K562 (cell line): ENCODE data around the gene DYRK1B.

Source experiments
- ATF2 ChIP-seq: sonication (generic); formaldehyde crosslinking; IDR thresholded peaks from 2 replicates; pipeline ENCODE4 v1.8.1; 2022; ENCODE audit warnings: missing genetic modification reagents
- CTCF ChIP-seq, 3 experiments: IDR thresholded peaks in 2 of 3; conservative IDR thresholded peaks in 1 of 3; 2 replicates each; pipeline ENCODE4 v1.5.1; 2011 to 2012; ENCODE audit warnings: low read length in 3 of 3, mild to moderate bottlenecking in 3 of 3, control low read depth in 2 of 3, improper control_type of control experiment in 1 of 3, inconsistent platforms in 1 of 3, low read depth in 1 of 3, mixed read lengths in 1 of 3, moderate library complexity in 1 of 3; ENCODE audit not compliant: insufficient read depth in 2 of 3
- GABPA ChIP-seq: fragments of 200-800 bp; sonication (Bioruptor generic); conservative IDR thresholded peaks from 2 replicates; pipeline ENCODE4 v1.6.1; 2016; ENCODE audit warnings: low read depth, missing genetic modification characterization, missing compliant biosample characterization
- MAFK ChIP-seq: IDR thresholded peaks from 2 replicates; pipeline ENCODE4 v1.6.1; 2011; ENCODE audit warnings: low read length, improper control_type of control experiment
- NFXL1 ChIP-seq: fragments of 450-650 bp; formaldehyde crosslinking; IDR thresholded peaks from 2 replicates; pipeline ENCODE4 v1.4.0; 2021; ENCODE audit warnings: mild to moderate bottlenecking
- NRF1 ChIP-seq, 2 experiments: fragments of 450-650 bp; IDR thresholded peaks in 1 of 2; conservative IDR thresholded peaks in 1 of 2; 2 replicates each; pipeline ENCODE4 v1.6.1; 2014; ENCODE audit warnings: mild to moderate bottlenecking in 2 of 2
- REST ChIP-seq, 2 experiments: fragments of 450-650 bp; formaldehyde crosslinking in 1 of 2; IDR thresholded peaks; 2 replicates each; pipeline versions ENCODE4 v1.4.0 to v1.6.1; 2014 to 2020; ENCODE audit warnings: mild to moderate bottlenecking in 2 of 2, borderline replicate concordance in 1 of 2, low read depth in 1 of 2
- ZBTB1 ChIP-seq: sonication (generic); formaldehyde crosslinking; IDR thresholded peaks from 2 replicates; pipeline ENCODE4 v1.8.1; 2023; ENCODE audit warnings: missing genetic modification reagents, low read depth, mild to moderate bottlenecking, borderline replicate concordance

- no peak for TF ChIP-seq GABPA (tag)
- no peak for TF ChIP-seq CTCF (IDR thresholded peaks at IDR 0.05 in 2 of 3, conservative IDR thresholded peaks at IDR 0.05 in 1 of 3; ENCODE audit: insufficient read depth in 2 of 3, low read depth in 1 of 3, low read length in 3 of 3)
- no peak for TF ChIP-seq ATF2 (CRISPR knock-in tag)
- TF ChIP-seq REST (IDR thresholded peaks at IDR 0.05; ENCODE audit: borderline replicate concordance) = no peak
- no peak for TF ChIP-seq REST (CRISPR knock-in tag; IDR thresholded peaks at IDR 0.05; ENCODE audit: low read depth)
- TF ChIP-seq MAFK = no peak
- TF ChIP-seq NRF1 (conservative IDR thresholded peaks at IDR 0.05 in 1 of 2, IDR thresholded peaks at IDR 0.05 in 1 of 2) = no peak
- TF ChIP-seq ZBTB1 = no peak
- TF ChIP-seq NFXL1 (CRISPR knock-in tag) = no peak
Observed at GRCh38 chr19:39796000-39796498, 37.9 kb downstream of the DYRK1B start.
